ENCODE results near the gene GPR89A.
"Not testable (repeated sequence)": the region's sequence is repeated elsewhere in the genome, so short reads cannot be mapped to it uniquely, and the experiment has no call there.

- not testable (repeated sequence) for TF ChIP-seq CTCF, POLR2A (IDR thresholded peaks at IDR 0.05)
These were observed 54.7 kb downstream of the GPR89A start for GRCh38 chr1:145662502-145662901.

All from esophagus squamous epithelium (tissue), 4 donors.